HG03097 (cell line): Measurements from ENCODE around the gene PRRT4.

Experiments used
- ATAC-seq: cut with Tn5 transposase; IDR thresholded peaks from one replicate; pipeline ENCODE4 v1.9.1; 2021; ENCODE audit not compliant: unreplicated experiment, low FRiP score

PRRT4 gene

DNA sequence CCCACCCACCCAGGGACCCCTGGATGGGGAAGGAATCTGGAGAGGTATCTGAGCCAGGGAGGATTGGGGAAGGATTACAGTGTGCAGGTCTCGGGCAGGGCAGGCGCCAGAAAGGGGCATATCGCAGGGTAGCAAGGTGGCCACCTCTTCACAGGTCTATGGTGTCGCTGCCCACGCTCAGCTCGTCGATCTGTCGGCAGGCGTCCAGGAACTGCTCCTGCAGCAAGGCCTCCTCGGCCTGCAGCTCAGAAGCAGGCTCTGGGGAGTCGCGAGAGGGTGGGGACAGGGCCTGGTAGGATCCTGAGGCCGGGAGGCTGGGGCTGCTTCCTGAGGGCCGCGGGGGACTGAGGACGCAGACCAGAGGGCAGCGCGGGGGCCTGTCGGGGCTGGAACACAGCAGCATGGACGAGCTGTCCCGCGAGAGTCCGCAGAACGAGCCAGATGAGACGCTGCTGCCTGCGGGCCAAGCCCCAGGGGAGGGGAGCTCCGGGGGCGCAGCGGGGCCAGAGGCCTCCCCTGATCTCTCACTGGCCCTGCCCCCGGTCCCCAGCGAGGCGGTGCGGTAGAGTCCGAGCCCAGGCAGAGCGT lies 10.7 kb downstream of the PRRT4 start:
- ATAC-seq: no peak

DNA sequence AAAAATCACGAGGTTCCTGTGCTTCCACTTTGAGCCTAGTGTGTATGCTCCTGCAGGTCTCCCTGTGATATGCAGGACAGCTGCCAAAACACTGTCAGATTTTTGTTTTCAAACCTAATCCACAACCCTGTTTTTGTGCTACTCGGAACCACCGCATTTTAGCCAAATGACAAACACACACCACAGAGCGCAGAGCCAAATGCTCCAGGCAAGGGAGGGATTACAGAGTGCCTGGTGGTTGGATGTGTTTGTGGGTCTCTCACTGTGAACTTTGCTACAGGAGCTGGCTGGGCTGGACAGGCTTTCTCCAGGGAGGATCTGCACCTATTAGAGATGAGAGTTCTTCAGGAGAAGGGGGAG lies 12.0 kb downstream of the PRRT4 start:
- ATAC-seq: no peak

DNA sequence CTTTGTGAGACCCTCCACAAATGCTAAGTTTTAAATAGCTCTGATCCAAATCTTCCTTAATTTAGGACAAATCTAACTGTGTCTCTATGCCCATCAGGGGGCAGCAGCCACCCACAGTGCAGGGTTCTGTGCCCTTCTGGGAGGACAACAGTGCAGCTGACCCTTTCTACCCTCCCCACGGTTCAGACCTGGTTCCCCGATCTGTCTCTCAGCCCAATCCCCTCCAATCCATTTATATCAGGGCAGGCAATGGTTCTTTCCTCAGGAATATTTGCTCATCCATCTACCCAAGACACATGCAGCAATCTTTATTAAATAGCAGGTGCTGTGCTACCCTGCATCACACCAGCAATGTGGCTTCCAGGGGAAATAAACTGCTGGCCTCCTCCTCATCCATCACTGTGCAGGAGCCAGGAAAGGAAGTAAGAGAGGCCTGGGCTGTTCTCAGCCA lies 13.8 kb downstream of the PRRT4 start:
- ATAC-seq: no peak

DNA sequence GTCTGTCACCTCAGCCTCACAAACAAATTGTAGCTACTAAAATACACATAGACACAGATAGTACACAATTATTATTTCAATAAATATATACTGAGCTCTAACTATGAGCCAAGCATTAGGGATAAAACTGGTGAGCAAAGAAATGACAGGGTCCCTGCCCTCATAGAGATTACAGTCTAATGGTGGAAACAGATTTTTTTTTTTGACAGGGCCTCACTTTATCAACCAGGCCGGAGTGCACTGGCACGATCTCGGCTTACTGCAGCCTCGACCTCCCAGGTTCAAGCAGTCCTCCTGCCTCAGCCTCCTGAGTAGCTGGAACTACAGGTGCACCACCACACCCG lies 17.1 kb downstream of the PRRT4 start:
- no peak for ATAC-seq

DNA sequence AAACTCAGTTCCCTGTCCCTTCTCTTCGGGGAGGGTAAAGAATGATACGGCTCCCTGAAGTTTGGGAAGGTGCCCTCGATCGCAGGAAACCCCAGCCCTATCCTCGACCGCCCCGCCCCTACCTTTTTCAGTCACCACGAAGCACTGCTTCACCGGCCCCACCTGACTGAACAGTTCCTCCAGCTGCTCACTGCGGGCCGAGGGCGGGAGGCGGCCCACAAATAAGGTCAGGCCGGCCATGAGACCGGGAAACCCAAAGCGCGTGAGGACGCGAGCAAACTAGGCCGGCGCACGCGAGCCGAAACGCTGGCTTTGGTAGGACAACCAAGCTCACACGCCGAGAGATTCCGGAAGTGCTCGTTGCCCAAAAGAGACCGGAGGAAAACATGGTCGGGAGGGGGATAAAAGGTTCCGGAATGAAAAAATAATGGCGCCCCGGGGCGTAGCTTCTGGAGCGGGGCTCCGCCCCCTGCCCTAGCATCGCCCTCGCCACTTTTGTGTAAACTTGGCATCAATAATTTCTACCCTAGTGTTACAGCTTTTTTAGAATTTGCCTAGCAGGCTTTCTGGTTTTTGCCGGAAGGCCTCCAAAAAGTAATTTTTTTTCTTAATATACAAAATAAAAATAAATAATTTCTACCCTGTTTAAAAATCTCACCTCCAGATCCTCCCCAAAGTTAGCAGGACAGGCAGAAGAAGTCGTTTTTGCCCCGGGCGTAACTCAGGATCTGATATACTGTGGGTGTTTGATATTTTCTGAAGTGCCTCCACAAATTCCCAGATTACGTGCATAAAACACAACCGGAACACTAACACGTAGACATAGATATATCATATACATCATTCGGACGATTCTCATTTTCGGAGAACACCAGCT lies 17.7 kb downstream of the PRRT4 start, which contains the start of gene RBM28:
Gene RBM28, minus strand, starts transcription at position 355 of the 877 bp plus-strand sequence. Its CDS starts 115 bp downstream, at position 240.
- peak; percentile 93 for ATAC-seq

DNA sequence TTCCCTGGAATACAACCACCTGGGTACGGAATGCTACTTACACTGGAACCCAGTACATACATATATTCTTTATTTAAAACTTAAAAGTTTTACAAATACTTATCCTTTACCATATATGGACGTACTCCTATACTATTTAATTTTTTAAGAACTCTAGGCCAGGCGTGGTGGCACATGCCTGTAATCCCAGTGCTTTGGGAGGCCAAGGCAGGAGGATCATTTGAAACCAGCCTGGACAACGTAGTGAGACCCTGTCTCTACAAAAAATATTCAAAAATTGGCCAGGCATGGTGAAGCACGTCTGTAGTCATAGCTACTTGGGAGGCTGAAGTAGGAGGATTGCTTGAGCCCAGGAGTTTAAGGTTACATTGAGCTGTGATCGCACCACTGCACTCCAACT lies 19.8 kb downstream of the PRRT4 start:
- ATAC-seq: no peak

DNA sequence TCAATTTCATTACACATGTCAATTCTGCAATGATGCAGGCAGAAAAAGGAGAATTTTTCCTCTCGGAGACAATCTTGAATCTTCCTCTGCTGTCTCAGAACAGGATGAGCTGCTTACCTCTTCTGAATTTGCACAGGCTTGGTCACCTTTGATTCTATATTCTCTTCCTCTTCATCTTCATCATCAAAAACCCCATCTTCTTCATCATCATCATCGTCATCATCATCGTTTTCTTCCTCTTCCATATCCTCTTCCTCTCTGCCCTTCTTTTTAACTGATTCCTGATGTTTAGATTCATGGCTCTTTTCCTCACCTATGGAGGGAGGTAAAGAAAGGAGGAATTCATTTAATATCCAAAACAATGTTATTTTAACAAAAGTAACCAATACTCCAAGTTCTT lies 25.8 kb downstream of the PRRT4 start:
- ATAC-seq: no peak

DNA sequence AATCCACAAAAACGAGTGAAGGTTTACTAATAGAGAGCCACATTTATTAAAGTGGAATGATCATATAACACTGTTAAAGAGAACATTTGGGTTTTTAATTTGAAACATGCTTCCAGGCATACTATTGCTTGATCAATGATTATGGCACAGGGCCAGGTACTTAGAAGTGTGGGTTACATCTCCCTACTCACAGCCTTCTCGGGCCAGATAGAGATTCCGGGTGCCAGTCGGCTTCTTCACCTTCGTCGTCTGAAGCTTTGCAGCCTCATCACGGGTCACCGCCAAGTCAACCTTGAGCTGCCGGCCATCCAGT lies 37.2 kb downstream of the PRRT4 start:
- ATAC-seq: no peak

DNA sequence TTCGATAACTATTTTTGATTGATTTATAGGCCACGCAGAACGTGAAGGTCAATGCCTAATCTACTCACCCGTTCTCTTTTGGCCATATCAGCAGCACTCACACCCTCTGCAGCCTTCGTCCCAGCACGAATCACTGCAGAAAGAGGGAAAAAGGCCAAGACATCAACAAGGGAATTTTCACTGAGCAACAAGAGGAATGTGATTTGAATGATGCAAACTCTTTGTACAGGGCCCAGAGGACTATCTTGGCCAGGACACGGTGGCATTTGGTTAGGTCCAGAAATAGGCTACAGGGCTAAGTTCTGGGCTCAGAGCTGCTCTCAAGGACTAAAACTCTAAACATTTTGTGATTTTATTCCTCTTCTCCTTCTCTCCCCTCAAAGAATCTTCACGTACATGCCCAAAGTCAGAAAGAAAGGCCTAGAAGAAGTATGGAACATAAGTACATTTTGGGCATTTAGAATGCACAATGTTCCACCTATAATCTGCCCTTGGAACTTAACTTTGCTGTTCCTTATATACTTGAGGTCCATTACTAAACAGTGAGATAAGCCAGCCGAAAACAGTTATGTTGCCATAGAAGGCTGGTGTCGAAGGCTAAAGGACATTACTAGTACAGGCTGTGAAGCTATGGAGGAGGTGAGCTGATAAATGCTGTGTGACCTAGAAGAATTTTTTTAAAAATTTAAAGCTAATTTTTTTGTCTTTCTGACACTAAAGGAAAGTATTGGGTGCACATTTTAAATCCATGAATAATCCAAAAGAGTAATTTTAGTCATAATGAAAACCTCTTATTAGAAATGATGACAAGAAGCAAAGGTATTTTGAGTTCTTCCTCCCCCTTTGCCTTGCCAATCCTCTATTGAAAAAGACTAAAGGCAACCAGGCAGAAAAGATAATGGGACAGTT lies 37.8 kb downstream of the PRRT4 start:
- ATAC-seq: no peak

DNA sequence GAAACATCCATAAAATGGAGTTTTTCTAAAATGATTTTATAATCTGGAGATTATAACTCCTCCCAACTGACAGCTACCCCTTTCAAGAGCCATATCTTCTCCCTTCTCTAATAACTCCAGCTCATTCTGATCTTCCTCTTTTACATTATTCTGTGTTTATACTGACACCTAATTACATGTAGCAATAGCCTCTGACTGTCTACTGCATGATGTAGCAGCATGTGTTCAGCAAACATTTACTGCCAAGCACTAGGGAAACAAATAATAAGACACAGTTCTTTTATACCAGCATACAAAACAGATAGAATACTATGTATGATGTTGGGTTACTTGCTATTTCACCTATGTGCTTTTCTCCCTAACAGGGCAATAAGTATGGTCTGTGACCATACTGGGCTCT lies 38.5 kb downstream of the PRRT4 start:
- ATAC-seq: no peak

DNA sequence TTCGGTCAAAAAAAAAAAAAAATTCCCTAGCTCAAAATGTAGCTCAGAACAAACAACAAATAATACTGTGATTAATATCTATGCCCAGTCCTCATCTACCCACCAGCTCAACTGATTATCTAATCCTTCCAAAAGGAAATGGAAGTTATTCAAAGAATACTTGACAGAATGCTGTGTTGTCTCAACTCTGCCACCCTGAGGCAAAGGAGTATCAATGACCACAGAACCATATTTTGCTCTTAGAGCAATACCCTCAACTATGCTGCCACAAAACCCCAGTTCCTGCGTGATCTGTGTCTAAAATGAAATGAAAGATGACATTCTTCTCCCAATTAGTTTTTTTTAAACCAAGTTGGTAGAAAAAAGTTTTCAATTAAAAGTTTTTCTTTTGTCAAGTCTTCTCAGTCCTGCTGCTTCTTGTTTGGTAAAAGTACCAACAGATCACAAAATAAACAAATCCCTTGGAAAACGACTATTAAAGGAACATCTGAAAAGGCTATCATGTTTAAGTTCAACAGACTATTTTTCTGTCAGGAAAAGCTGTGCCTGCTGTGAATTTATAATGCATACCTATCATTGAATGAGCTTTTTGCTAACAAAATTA lies 39.3 kb downstream of the PRRT4 start:
- ATAC-seq: no peak

DNA sequence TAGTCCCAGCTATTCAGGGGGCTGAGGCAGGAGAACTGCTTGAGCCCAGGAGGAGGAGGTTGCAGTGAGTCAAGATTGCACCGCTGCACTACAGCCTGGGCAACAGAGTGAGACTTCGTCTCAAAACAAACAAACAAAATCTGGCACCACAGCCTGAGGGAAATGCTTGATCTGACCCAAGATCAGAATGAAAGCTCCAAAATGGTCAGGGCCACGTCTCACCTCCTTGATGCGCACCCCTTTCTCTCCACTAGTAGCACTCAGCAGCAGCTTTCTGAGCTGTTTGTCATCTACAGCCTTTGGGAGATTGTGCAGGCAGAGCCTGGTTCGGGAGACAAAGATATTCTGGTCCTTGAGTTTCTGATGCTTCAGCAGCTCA lies 40.5 kb downstream of the PRRT4 start:
- ATAC-seq: no peak

DNA sequence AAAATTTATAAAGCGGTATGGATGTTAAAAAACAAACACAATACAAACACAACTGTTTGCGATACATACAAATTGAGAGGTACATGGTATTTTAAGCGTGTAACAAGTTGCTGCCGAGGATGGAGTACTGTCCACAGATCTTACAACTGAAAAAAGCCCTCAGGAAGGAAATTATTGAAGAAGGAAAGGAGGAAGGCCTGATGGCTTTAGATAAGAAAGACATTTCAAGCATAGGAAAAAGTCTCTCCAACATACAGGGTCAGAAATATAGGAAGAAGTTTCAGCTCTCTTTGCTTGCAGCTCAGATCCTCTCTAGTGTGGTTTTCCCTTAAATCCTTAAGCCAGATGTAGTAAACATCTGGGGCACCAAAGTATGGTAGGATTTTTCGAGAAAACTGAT lies 42.8 kb downstream of the PRRT4 start:
- ATAC-seq: no peak

DNA sequence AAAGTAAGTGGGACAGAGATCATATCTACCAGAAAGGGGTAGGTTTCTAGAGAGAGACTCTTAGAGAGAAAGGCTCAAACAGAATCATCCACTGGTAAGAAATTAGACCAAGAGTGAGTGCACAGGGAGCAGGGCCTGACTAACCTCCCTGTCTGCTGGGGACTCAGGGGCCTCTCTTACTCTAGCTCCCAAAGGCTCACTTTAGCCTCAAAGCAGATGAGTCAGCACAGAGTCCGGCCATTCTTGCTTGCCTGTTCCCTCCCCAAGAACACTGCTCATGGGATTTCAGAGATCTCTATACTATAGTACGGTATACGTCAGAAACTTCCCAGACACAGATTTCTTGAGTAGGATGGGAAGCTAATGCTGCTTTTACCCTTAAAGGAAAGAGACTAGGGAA lies 50.5 kb downstream of the PRRT4 start:
- no peak for ATAC-seq

DNA sequence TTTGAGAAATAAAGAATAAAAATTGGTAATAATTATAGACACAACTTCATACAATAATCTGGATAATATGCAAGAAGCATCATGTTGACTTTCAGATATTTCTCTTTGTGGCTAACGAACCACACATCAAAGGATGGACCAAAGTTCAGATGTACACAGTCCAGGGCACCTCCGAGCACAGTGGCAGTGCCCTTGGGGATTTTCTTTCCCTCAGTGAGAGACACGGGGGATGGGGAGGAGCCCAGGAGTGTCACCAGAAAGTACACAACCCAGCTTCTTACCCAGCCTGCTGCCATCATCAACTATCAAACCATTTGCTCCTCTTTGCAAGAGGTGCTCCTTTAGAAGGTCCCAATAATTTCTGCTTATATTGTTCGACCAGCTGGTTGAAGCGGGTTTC lies 51.0 kb downstream of the PRRT4 start:
- no peak for ATAC-seq

DNA sequence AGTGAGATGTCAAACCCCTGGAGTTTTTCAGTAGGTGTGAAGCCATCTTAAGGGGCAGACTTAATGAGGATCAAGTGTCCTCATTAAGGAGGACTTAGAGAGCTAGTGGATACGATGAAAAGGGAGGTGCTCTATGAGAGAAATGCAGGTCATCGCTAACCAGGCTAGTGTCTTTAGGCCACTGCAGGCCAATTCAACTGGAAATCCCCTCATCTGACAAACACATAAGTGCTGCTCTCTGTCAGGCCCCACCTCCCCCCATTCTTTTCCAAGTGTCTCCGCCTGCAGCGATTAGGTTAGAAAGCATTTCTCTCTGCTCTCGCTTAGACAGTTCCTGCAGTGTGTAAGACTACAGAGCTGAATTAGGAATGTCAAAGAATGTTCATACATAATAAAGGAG lies 51.5 kb downstream of the PRRT4 start:
- ATAC-seq: no peak

DNA sequence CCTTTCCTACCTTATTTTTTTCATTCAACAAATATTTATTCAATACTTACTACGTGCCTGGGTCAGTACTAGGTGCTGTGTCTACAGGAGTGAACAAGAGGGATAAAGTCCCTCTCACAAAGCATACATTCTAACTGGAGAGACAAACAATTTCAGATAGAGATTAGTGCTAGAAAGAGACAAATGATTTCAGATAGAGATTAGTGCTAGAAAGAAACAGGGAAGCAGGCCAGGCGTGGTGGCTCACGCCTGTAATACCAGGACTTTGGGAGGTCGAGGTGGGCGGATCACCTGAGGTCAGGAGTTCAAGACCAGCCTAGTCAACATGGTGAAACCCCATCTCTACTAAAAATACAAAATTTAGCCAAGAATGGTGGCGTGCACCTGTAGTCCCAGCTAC lies 52.4 kb downstream of the PRRT4 start:
- ATAC-seq: no peak

DNA sequence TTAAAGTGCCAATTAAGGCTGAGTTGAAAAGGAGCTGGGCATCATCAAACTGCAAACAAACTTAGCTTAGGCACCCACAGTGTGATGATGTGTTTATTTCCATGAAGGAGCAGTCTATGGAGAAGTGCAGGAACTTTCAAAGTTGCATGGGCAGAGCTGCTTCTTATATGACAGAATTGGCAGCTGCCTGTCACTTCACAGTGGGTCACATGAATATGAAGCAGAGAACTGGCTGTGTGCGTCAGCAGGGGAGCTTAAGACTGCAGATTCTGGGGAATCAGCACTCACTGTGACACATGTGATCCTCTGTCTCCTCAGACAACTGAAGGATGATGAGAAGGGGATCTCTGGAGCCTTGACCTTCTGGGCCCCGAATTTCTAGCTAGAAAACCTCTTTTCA lies 54.4 kb downstream of the PRRT4 start:
- no peak for ATAC-seq

DNA sequence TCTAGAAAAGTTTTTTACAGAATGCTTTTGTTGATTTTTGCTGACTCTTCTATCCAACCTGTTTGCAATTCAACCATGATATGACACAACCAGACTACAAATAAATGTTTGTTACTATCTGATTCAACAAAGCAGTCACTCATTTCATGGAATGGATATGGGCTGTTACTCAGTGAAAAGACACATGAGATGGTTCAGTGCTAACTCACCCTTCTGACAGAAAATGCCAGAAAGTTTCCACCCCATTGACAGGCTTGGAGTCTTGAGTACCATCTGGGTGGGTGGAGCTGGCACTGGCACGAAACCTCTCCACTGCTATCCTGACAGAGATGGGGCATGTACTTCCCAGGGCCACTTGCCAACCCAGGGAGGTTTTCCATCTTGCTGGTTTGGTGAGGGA lies 57.3 kb downstream of the PRRT4 start:
- no peak for ATAC-seq

DNA sequence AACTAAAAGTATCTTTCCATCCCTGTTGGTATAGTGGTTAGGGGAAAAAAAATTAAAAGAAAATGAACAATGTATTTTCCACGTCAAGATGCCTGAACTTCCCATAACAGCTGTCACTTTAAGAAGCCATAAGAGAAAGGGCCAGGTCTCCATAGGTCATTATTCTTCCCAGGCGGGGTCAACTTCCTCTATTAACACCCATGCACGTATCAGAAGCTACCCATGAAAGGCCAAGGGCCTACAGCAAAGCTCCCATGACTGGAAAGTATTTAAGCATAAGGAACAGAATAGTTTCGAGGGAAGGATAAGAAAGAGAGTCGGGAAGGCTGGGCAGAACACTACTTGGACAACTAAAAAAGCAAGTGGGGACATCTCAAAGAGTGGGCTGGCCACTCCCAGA lies 57.8 kb downstream of the PRRT4 start:
- ATAC-seq: no peak

DNA sequence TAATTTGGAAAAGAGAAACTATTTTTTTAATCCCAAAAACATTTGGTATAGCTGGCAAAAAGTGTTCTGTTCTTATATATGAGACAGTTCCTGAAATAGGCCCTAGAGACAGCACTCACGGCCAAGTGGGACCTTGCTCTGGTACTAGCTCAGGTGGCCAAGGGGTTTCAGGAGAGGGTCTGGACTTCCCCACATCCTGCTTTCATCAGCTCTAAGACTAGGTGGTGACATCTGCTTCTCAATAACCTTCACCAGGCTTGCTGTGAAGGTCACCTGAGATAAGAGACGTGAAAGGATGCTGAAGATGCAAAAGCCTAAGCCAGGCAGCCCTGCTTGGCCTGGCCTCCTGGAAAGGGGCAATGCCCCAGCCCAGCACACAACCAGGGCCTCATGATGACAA lies 58.4 kb downstream of the PRRT4 start:
- no peak for ATAC-seq
